Endodermal cell (in vitro differentiated cells): ENCODE measurements around the gene SLC9A5. TPM values are rescaled to one million over a fixed set of nuclear protein-coding genes. Genes with fewer than 3 reads are reported as not detected.

Source experiments
- DNase-seq: peaks from one replicate; pipeline ENCODE4 v3.0.0-alpha.2; 2017
- H3K27ac ChIP-seq: 2 replicates; pipeline ENCODE4 v1.5.1; 2013; ENCODE audit warnings: mild to moderate bottlenecking, low read depth, low read length, moderate library complexity
- H3K27me3 ChIP-seq: 2 replicates; pipeline ENCODE4 v1.6.1; 2013; ENCODE audit warnings: mild to moderate bottlenecking, low read length, moderate library complexity; ENCODE audit not compliant: insufficient read depth, control insufficient read depth, poor library complexity, severe bottlenecking
- H3K36me3 ChIP-seq: 2 replicates; pipeline ENCODE4 v1.7.0; 2013; ENCODE audit warnings: mild to moderate bottlenecking, low read length, moderate library complexity; ENCODE audit not compliant: control insufficient read depth, insufficient read depth
- H3K4me1 ChIP-seq: one replicate; pipeline ENCODE4 v1.7.0; 2013; ENCODE audit warnings: low read length; ENCODE audit not compliant: control insufficient read depth, insufficient read depth
- H3K4me3 ChIP-seq: 2 replicates; pipeline ENCODE4 v1.5.1; 2013; ENCODE audit warnings: mild to moderate bottlenecking, low read length, moderate library complexity
- H3K9ac ChIP-seq: 2 replicates; pipeline ENCODE4 v1.6.1; 2013; ENCODE audit warnings: mild to moderate bottlenecking, low read length, moderate library complexity; ENCODE audit not compliant: poor library complexity, severe bottlenecking; ENCODE audit errors: extremely low read depth
- H3K9me3 ChIP-seq: 2 replicates; pipeline ENCODE4 v1.6.1; 2013; ENCODE audit warnings: mild to moderate bottlenecking, low read length, moderate library complexity; ENCODE audit not compliant: control insufficient read depth
- H3K27ac Mint-ChIP-seq: 2 replicates; pipeline ENCODE4 v1.8.0; 2020; ENCODE audit warnings: mixed read lengths
- H3K27me3 Mint-ChIP-seq: 2 replicates; pipeline ENCODE4 v1.8.0; 2021; ENCODE audit warnings: mild to moderate bottlenecking, mixed read lengths; ENCODE audit not compliant: insufficient read depth
- H3K36me3 Mint-ChIP-seq: 2 replicates; pipeline ENCODE4 v1.8.0; 2020; ENCODE audit warnings: low read depth, mixed read lengths
- H3K4me1 Mint-ChIP-seq: 2 replicates; pipeline ENCODE4 v1.8.0; 2020; ENCODE audit warnings: mixed read lengths
- H3K4me3 Mint-ChIP-seq: 2 replicates; pipeline ENCODE4 v1.8.0; 2020; ENCODE audit warnings: mild to moderate bottlenecking, moderate library complexity, mixed read lengths
- H3K9me3 Mint-ChIP-seq: 2 replicates; pipeline ENCODE4 v1.8.0; 2020; ENCODE audit warnings: mild to moderate bottlenecking, mixed read lengths
- CTCF ChIP-seq: fragments of 200-600 bp; sonication (generic); conservative IDR thresholded peaks from 2 replicates; pipeline ENCODE4 v1.5.0; 2021; ENCODE audit warnings: antibody characterized with exemption, mild to moderate bottlenecking
- WGBS, 2 experiments: methylation state at CpG; one replicate each; pipeline versions ENCODE4 v1.1.5 to v1.1.7; 2013; ENCODE audit warnings: missing lambda C conversion rate in 2 of 2, mixed read lengths in 1 of 2; ENCODE audit not compliant: insufficient coverage in 1 of 2, insufficient read length in 1 of 2; 5-methylcytosine and 5-hydroxymethylcytosine counted together
- total RNA-seq, 2 donors: library from RNA; stranded (reverse); fragmentation: NEBNext Ultra II Directional in 1 of 2; extraction: Animal tissue kit (Norgen Biotek cat#: 25700) in 1 of 2; gene quantifications; 2 replicates in 1 of 2; 3 replicates in 1 of 2; pipeline ENCODE4 v1.2.1, GENCODE V29; 2021

SLC9A5 gene
- total RNA-seq, 2 donors from 2014 or later: 8.9 to 9.0 TPM

- peaks cover 9% of the 10 kb centered on the region for H3K9me3 Mint-ChIP-seq
- peak; percentile 42 for DNase-seq
- H3K36me3 Mint-ChIP-seq: no peaks in the 10 kb centered on the region
- H3K9ac ChIP-seq: no peak overlapping the region
- peaks cover 23% of the 10 kb centered on the region for H3K27me3 Mint-ChIP-seq
- H3K4me3 ChIP-seq: no peak overlapping the region
- no peak overlapping the region for H3K27ac ChIP-seq
- H3K4me1 Mint-ChIP-seq: no peaks in the 10 kb centered on the region
- no peaks in the 10 kb centered on the region for H3K27me3 ChIP-seq
- no peaks in the 10 kb centered on the region for H3K36me3 ChIP-seq
- H3K4me1 ChIP-seq: peaks cover 8% of the 10 kb centered on the region
- H3K4me3 Mint-ChIP-seq: no peak overlapping the region
- WGBS, 2 experiments: 78 to 86% methylated on average over 7 to 8 of the region's 8 CpGs
- no peaks in the 10 kb centered on the region for H3K9me3 ChIP-seq
- no peak overlapping the region for H3K27ac Mint-ChIP-seq
- no peak for TF ChIP-seq CTCF
These were observed 54.2 kb downstream of the SLC9A5 start for GRCh38 chr16:67302970-67303369.

GRCh38 chr16:67304020-67304419 is 55.2 kb downstream of the SLC9A5 start:
- 70 to 94% methylated on average over 1 of the region's 1 CpG for WGBS, 2 experiments
- Histone ChIP-seq H3K36me3 (no peaks in the 10 kb centered on the region), H3K9ac (no peak overlapping the region), H3K9me3 (no peaks in the 10 kb centered on the region), H3K4me3 (no peak overlapping the region), H3K27me3 (no peaks in the 10 kb centered on the region), H3K27ac (no peak overlapping the region), H3K4me1 (peaks cover 8% of the 10 kb centered on the region)
- peaks cover 18% of the 10 kb centered on the region for H3K27me3 Mint-ChIP-seq
- no peak overlapping the region for H3K4me3 Mint-ChIP-seq
- TF ChIP-seq CTCF: no peak
- H3K36me3 Mint-ChIP-seq: no peaks in the 10 kb centered on the region
- H3K9me3 Mint-ChIP-seq: peaks cover 9% of the 10 kb centered on the region
- H3K27ac Mint-ChIP-seq: no peak overlapping the region
- H3K4me1 Mint-ChIP-seq: no peaks in the 10 kb centered on the region
- no peak for DNase-seq

GRCh38 chr16:67305216-67306071 is 56.7 kb downstream of the SLC9A5 start:
- no peaks in the 10 kb centered on the region for H3K9me3 ChIP-seq
- H3K27me3 ChIP-seq: no peaks in the 10 kb centered on the region
- no peak overlapping the region for H3K4me3 ChIP-seq
- no peaks in the 10 kb centered on the region for H3K36me3 Mint-ChIP-seq
- H3K9ac ChIP-seq: no peak overlapping the region
- no peak overlapping the region for H3K27ac Mint-ChIP-seq
- no peaks in the 10 kb centered on the region for H3K4me1 Mint-ChIP-seq
- DNase-seq: no peak
- H3K27me3 Mint-ChIP-seq: peaks cover 22% of the 10 kb centered on the region
- peaks cover 9% of the 10 kb centered on the region for H3K9me3 Mint-ChIP-seq
- peak; percentile 31 for TF ChIP-seq CTCF
- no peaks in the 10 kb centered on the region for H3K36me3 ChIP-seq
- H3K4me3 Mint-ChIP-seq: no peak overlapping the region
- no peak overlapping the region for H3K27ac ChIP-seq
- 93 to 97% methylated on average over 11 to 13 of the region's 13 CpGs for WGBS, 2 experiments
- peaks cover 8% of the 10 kb centered on the region for H3K4me1 ChIP-seq
